GM11168 (cell line): ENCODE data around the gene MAB21L3.

ENCODE experiments used
- in situ Hi-C: fragments of 300-500 bp; cut with MboI; formaldehyde crosslinking; loops from one replicate; pipeline ENCODE4 v1.12.0; 2022; ENCODE audit warnings: low sequenced_read_pairs; ENCODE audit not compliant: unreplicated experiment

MAB21L3 gene

GRCh38 chr1:116182019-116182714, 71.0 kb downstream of the MAB21L3 start:
- in situ Hi-C loops: no loop called here
